D341Med (cell line): ENCODE results near the gene PFN3.

ENCODE experiments used
- DNase-seq: peaks from one replicate; pipeline ENCODE4 v3.0.0; 2012; ENCODE audit warnings: low spot score

Gene PFN3

DNA sequence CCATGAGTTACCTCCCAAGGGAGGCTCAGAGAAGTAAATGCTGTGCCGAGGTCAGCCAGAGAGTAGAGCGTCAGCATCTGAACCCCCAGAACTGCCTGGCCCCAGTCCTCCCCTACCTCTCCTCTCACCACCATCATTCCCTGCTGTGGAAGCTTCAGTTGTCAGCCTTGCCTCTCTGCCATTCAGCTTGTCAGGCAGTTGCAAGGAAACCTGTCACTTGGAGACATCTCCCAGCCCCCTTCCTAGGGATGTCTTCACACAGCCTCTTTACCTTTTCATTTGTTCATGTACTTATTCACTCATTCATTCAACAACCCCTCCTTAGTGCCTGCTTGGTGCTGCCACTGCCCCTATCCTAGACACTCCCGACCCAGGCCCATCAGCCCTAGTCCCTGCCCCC, 40.6 kb downstream of the PFN3 start:
- no peak for DNase-seq

DNA sequence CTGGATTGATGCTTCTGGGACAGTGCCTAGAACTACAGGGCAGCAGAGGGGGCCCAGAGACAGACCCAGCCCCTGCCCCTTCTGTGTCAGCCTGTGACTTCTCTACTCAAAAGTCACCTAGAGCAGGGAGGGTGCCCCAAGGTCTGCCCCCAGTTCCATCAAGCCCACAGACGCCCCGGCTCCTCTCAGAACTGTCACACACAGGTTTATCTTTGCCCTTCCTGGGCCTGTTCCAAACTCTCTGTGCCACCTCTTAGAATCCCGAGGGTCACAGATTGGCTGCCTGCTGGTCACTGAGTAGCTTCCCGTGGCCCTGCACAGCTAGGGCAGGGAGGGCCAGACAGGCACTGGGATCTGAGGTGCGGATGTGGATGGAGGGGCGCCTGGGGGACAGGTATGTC, 41.0 kb downstream of the PFN3 start:
- no peak for DNase-seq

GRCh38 chr5:177358370-177358819, 42.1 kb downstream of the PFN3 start:
- DNase-seq, result no peak

- DNase-seq, result no peak
Observed at GRCh38 chr5:177357459-177358351, 42.8 kb downstream of the PFN3 start, which contains the start of gene RGS14. TSS of gene RGS14 (plus strand) at chr5:177357924. CDS start at chr5:177358025, 101 bp downstream.

GRCh38 chr5:177357146-177357458, 43.4 kb downstream of the PFN3 start:
- DNase-seq, result no peak

- DNase-seq, result no peak
Observed at GRCh38 chr5:177356746-177357145, 43.7 kb downstream of the PFN3 start.

GRCh38 chr5:177355868-177356168, 44.6 kb downstream of the PFN3 start:
- no peak for DNase-seq

GRCh38 chr5:177355162-177355867, 45.1 kb downstream of the PFN3 start:
- no peak for DNase-seq

DNA sequence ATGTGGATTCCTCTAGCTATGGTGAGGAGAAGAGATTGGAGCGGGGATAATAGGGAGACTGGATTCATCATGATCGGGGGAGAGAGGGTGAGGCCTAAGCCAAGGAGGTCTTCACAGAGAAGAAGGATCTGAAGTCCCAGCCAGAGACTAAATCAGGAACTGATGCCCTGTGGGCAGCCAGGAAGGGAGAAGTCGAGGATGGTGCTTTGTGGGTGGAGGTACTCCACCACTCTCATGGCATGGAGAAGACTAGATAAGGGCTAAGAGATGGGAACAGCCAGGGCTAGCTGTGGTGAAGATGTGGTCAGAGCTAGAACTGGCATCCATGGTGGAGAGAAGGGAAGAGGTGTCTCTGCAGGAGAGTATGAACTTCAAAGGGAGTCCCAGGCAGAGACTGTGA, 45.8 kb downstream of the PFN3 start:
- DNase-seq, result no peak

GRCh38 chr5:177354256-177354655, 46.2 kb downstream of the PFN3 start:
- no peak for DNase-seq

DNA sequence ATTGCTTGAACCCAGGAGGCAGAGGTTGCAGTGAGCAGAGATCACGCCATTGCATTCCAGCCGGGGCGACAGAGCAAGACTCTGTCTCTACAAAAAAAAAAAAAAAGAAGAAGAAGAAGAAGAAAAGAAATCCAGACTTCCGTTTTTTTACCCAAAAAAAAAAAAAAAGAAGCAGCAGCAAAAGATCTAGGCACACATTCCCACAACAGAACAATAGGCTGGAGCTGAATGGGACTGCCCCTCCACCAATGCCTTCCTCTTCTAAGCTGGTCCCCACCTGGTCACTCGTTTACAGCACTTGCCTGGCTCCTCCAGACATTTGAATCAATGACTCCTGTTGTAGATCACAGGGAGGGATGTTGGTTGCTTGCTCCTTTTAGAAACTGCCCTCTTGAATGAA, 47.4 kb downstream of the PFN3 start:
- no peak for DNase-seq

DNA sequence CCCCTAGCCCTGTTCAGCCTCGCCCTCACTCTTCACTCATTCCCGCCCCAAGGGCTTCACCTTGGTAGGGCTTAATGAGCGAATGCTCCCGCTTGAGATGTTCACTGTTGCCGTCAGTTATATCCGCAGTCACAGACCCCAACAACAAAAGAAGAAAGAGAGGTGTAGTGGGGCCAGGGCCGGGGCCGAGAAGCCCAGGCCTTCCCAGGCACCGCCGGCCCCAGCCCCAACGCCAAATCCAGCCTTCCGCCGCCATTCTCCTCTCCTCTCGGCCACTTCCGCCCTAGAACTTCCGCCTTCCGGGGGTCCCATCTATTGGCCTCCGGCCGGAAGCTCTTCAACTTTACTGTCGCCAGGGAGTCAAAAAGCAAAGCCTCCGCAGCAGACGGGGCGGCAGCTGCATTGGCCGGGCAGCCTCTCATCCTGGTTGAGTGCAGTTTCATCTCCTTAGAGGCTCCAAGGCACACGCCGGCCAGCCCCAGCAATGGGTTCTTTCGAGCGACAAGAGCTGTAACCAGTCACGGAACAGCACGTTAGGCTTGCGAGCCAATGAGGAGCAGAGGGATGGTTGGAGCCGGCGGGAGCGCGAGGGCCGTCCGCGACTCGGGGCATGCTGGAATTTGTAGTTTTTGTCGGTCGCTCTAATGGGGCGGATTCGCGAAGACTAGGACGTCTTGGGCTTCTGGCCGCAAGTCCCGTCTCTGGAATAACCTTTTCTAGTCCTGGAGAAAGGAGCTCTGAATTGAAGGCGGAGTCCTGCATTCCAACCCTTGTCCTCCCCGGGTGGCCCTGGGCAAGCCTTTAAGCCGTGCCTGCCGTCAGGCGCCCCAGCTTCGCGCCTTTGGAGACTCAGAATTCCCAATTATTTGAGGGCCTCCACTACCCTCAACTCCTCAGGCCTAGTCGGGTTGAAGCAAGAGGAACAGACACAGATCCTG, 48.8 kb downstream of the PFN3 start, which contains the start of gene LMAN2:
Gene LMAN2, minus strand, starts transcription at position 277 of the 938 bp plus-strand sequence. Its CDS starts 21 bp downstream, at position 256.
- DNase-seq, result peak; percentile 96

DNA sequence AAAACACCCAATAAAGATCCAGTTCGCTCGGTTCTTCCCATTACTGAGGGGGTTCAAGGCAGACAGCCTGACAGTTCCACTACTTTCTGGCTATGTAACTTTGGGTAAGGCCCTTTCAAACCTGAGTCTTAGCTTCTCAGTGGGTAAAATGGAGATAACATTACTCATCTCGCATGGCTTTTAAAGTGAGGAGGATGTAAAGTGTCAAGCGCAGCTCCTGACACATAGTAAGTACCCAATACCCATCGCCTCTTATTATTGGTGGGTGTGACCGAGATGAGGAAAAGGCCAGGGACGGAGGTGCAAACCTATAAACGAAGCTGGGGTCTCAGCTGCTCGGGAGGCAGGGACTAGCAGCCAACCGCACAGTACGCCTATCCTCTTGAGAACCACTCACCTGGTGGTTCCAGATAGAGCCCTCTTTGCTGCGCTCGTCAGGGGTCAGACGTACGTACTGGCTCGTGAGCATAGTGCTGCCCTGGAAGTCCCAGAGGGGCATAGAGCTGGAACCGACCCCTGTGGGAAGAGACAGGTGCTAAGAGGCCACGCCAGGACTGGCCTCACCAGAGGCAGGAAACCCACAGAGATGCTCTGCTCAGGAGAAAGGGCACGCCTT, 49.6 kb downstream of the PFN3 start:
- DNase-seq, result no peak
